Stimulated activated CD4-positive, alpha-beta T cell treated with anti-CD3 and anti-CD28 coated beads, Interleukin-4, amount 100 ng/mL, for 1 hour (primary cell): Measurements from ENCODE around the gene RAB26.
"Not testable (repeated sequence)": the region's sequence is repeated elsewhere in the genome, so short reads cannot be mapped to it uniquely, and the experiment has no call there.

Experiments used
- DNase-seq: peaks from one replicate; pipeline ENCODE4 v3.0.0-alpha.2; 2020

The RAB26 gene

DNA sequence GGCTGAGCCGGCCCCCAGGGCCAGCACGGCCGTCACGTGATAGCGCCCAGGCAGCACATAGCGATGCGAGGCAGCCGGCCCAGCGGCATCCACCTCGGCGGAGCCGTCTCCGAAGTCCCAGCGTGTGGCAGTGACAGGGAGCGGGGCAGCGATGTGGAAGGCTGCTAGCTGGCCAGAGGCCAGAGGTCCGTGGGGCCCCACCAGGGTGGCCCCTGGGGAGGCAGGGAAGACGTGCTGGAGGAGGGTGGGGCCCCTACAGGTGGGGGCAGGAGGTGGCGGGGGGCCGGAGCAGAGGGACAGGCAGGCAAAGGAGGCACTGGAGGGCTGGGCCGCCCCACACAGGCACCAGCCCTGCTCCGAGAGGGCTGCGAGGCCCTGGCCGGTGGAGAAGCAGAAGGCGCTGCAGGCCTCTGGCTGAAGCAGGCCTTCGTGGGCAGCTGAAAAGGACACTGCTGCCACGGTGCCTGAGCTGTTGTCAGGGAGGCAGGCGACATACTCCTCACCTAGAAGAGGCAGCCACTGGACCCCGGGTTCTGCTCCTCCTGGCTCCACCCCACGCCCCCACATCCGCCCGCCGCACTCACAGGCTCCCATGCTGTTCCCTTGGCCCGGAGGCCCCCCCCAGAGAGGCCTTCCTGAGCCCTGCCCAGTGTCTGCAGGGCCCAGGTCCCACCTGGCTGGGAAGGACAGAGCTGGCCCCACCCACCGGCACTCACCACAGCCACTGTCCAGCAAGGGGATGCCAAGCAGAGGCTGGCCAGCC, 30.3 kb upstream of the RAB26 start:
- DNase-seq, result not testable (repeated sequence)

DNA sequence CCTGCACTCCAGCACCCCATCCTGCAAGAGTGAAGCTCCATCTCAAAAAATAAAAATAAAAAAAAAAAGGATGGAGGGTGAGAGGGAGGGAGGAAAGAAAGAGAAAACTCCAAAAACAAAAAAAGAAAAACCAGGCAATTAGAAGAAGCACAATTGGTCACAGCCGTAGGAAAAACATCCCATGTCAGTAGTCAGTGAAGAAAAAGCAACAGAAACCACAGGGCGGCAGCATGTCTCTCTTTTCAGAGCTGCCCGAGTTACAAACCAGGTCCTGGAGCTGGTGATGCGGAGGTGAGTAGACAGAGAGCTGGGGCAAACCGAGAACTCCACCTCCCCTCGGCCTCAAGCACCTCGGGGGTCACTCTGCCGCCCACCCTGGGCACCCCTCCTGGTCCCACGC, 27.1 kb upstream of the RAB26 start:
- peak; percentile 32 for DNase-seq

DNA sequence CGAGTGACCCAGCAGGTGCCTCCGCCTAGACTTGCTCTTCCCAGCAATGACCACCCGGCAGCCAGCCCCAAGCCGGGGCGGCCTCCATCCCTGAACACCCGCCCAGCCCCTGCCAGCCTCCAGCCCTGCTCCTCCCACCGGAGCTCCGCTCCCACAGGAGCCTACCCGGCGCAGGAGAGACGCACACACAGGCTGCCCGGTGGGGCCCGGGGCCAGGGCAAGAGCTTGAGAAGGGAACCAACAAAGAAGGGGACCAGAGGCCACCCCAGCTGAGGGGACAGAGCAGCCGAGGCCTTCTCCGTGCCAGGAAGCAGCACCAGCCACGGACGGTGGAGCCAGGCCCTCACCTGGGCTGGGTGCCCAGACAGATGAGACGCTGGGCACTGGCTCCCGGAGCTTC, 26.6 kb upstream of the RAB26 start:
- DNase-seq, result no peak

DNA sequence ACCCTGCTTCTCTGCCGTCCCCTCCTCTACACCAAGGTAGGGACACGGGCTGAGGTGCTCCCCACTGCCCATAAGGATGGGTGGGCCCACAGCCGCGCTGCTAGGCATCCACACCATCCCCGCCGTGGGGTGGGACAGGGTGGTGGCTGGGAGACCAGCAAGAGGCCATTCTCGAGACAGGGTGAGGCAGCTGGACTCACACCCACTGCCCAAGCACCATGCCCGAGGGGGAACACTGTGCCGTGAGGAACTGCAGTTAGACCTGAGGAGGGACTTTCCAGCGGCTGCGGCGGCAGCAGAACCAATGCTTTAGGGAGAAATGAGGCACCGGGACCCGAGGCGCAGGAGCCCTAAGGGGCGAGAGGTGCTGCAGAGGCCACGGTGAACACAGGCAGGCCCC, 26.0 kb upstream of the RAB26 start:
- DNase-seq, result no peak

DNA sequence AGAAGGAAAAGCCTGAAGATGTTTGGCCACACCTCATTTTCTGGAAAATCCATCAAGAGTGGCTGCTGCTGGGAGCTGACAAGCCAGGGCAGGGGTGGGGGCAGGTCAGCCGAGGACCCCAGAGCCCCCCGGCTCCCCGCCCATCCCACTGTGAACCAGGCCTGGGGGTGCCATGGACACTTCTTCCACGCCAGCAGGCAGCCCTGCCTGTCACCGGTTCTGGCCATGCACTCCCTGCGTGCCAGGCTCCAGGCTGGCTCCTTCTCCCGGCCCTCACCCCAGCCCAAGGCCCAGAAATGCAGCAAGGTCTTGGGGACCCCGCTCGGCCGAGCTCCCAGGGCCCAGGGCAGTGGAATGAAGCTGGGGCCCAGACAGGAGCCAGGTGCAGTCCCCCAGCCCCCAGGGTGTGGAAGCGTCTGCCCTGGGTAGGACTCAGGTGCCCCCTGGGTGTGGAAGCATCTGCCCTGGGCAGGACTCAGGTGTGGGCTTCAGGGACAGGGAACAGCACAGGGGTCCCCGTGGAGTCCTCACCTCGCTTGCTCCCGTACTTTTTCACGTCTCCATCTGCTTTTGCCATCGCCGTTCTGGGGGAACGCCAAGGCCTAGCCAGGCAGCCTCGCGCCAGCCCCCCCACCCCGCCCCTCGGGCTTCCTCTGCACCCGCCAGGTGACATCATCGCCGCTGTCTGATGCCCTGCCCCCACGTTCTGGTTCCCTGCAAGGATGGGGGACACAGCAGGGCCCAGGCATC, 25.3 kb upstream of the RAB26 start:
- DNase-seq, result not testable (repeated sequence)

DNA sequence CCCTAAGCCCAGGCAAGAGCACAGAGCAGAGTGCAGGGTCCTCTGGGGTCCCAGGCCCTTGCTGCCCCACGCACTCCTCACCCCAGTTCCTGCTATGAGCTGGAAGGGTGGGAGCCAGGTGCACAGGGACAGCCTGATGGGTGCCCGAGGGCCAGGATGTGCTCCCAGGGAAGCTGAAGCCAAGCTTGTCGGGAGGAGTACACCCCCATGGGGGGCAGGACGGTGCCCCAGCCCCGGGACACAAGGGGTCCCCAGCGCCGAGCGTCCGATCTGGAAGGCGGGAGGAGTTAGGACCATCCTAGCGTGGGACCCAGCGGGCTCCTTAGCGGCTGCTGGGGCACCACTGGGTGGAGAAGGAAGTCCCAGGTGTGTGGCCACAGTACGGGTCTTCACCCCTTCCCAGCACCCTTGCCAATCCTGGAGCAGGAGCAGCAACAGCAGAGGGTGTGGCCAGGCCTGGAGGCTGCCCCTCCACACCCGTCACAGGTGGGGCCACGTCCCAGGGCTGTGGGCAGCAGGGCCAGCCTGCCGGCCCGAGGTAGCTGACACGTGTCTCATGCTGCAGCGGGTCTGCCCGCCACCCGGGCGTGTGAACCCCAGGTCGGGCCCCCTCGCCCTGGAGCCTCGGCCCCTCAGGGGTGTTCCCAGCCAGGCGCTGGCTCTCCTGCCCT, 24.6 kb upstream of the RAB26 start:
- not testable (repeated sequence) for DNase-seq

DNA sequence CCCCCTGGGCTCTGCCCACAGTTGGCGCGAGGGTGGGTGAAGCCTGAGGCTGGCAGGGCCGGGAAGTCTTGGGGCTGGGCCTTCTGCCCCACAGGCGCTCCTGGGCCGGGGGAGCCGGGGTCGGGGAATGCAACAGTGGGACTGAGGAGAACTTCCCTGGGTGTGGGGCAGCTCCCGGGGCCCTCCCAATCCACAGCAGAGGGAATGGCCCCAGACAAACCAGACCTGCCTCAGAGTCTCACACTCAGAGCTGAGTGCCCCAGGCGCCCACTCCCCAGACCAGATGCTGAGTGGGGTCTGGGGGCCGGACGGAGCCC, 24.1 kb upstream of the RAB26 start:
- DNase-seq, result not testable (repeated sequence)

DNA sequence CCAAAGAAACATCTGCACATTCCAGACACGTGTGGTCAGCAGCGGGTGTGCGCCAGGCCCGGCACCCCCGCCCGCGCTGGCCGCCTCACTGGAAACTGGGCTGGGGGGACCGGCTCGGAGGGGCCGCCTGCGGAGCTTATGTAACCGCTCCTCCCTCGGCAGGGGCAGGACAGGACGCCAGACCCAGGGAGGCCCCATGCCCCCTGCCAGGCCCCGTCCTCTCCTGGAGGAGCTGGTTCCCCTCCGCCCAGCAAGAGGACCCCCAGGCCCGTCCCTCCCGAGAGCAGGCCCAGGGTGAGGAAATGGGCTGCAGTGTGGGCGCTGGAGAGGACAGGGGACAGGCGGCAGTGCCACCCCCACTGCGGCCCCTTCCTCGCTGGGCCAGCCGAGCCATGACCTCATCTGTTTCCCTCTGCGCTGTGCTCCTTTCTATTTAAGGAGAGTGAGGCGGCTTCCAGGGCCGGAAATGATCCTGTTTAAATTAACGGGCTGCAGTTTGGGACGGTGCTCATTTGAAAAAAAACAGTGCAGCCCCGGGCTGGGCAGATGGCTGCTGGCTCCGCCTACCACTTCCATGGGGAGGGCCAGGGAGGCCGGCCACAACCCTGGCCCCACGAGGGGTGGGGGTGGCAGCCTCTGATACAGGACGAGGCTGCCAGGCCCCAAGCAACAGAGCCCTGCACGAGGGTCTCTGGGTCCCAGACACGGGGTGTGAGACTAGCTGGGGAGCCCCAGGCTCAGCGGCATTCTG, 23.6 kb upstream of the RAB26 start:
- not testable (repeated sequence) for DNase-seq

DNA sequence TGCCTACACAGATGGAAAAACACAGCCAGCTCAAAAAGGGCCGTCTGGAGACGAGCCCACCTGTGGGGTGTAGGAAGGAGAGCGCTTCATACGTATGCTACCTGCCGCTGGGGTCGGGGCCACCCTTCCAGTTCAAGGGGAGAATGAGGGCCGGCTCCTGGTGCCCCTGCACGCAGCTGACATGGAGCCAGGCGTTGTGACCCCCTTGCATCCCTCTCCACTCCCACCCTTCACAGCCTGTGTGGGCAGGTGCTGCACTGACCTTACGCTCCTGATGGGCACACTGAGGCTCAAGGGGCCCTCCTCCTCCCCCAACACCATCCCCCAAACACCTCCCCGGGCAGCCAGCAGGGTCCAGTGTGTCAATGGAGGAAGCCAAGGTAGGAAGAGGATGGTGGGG, 22.8 kb upstream of the RAB26 start:
- not testable (repeated sequence) for DNase-seq

DNA sequence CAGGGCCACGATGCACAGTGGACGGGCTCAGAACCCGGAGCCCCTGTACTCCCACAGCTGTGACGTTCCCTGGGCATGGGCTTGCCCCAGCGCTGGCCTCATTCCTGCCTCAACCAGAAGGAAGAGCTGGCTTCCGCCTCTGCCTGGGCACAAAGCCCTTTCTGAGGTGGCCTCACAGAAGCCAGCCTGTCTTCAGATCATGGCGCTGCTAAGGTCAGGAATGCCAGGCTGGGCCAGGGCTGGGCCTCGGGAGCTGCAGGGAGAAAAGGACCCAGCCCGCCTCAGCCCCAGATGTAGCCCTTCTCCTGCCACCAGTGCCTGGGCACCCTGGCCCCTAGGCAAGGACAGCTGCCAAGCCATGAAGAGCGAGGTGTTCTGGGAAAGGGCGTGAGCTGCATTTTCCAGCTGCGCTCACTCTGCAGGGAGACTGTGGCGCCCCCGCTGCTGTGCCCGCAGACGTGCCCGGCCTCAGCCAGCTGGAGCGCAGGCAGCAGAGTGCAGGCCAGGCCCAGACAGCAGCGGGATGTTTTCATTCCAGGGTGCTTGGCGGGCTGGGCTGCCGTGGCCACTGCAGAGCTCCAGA, 22.2 kb upstream of the RAB26 start:
- not testable (repeated sequence) for DNase-seq

DNA sequence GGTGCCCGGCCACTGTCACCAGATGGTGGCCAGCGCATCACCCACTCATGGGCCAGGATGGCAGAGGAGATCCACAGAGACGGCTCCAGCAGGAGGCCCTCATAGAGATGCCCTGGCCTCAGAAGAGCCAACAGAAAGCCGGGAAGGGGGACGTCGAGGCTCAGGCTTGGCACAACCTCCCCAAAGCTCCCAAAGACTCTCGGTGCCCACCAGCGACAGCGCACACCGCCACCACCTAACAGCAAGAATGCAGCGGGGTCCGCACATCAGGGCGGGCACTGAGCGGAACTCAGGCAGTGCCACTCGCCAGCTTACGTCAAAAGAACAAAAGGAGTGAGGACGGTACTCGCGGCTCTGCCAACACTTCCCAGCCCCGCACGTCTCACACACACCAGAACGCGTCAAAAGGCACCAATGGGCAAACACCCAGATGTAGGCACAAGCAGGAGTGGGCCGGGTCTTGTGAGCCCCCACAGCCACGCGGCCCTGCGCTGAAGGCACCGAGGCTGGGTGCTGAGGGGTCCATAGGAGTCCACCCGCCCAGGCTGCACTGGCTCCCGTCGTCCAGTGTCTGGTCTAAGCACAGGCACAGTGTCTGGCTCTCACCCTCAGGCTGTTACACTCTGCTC, 21.4 kb upstream of the RAB26 start:
- DNase-seq, result not testable (repeated sequence)

DNA sequence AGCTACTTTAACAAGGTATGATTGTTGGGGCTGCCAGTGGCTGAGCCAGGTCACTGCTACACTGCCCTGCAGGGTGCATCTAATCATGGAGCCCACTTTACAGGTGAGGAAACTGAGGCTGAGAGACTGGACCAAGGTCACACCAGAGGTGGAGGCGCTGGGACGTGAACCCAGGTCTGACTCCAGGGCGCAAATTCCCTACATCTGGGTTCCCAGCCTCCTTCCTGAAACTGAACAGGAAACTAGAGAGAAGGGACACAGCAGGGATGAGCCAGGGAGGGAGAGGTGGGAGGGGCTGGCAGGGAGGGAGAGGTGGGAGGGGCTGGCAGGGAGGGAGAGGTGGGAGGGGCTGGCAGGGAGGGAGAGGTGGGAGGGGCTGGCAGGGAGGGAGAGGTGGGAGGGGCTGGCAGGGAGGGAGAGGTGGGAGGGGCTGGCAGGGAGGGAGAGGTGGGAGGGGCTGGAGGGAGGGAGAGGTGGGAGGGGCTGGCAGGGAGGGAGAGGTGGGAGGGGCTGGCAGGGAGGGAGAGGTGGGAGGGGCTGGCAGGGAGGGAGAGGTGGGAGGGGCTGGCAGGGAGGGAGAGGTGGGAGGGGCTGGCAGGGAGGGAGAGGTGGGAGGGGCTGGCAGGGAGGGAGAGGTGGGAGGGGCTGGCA, 20.7 kb upstream of the RAB26 start:
- DNase-seq, result not testable (repeated sequence)

DNA sequence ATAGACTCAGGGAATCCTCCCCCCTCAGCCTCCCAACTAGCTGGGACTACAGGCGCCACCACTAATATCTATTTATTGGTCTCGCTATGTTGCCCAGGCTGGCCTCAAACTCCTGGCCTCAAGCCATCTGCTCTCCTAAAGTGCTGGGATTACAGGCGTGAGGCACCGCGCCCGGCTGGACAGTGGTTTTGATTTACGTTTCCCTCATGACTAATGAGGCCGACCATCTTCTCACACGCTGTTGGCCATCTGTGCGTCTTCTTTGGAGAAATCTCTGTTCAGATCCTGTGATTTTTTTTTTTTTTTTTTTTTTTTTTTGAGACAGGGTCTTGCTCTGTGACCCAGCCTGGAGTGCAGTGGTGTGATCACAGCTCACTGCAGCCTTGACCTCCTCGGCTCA, 19.2 kb upstream of the RAB26 start:
- not testable (repeated sequence) for DNase-seq

DNA sequence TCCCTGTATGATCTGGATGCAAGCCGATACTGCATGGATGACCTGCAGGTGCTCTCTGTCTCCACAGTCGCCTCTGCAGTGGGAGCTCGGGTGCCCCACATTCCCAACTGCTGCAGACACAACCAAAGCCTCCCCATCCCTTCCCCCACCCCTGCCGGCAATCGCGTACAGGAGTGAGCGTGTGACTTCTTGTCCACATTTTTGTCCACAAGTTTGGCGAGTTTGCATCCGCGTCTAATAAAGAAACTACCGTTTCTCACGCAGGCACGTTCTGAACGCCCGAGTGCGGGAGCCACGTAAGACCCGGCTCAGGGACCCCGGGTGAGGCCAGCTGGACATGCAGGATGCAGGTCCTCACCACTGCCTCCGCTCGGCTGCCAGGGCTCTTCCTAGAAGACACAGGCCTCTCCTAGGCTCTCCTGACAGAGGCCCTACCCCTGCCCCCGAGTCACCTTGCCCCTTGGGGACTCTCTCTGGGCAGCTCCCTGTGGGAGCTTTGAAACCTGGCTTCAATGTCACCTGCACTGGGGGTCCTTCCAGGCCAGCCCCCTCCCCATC, 18.5 kb upstream of the RAB26 start:
- not testable (repeated sequence) for DNase-seq

DNA sequence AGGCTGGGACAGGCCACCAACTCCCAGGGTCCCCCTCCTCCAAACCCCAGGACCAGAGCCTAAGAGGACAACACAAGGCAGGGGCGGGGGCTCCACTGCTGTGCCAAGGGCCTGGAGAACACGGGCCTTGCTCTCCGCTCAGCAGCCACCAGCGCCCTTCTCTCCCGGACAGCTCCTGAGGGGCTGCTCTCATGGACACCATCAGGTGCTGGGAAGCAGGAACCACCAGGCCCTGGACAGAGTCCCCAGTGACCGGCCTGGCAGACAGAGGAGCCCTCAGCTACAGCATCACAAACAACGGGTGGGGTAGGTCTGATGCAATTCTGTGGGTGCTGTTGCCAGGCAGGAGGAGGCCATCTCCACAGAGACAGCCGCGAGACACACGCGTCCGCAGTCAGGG, 14.6 kb upstream of the RAB26 start:
- DNase-seq, result not testable (repeated sequence)

DNA sequence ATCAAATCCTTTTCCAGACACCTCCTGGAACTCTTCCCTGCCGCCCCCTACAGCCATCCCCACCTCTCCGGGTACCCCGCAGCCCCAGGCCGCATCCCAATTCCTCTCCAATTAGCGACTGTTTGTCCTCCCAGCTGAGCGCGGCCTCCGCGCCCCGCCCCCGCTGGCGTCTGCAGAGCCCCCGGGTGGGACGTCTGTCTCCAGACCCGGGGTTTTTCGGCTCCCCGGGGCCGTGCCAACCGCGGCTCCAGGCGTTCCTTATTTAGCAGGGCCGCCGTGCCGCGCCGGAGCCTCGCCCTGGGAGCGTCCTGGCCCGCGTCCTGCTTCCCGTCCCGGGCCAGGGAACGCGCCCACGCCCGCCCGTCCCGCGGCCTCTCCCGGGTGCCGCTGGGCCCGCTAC, 13.4 kb upstream of the RAB26 start:
- DNase-seq, result peak; percentile 23

DNA sequence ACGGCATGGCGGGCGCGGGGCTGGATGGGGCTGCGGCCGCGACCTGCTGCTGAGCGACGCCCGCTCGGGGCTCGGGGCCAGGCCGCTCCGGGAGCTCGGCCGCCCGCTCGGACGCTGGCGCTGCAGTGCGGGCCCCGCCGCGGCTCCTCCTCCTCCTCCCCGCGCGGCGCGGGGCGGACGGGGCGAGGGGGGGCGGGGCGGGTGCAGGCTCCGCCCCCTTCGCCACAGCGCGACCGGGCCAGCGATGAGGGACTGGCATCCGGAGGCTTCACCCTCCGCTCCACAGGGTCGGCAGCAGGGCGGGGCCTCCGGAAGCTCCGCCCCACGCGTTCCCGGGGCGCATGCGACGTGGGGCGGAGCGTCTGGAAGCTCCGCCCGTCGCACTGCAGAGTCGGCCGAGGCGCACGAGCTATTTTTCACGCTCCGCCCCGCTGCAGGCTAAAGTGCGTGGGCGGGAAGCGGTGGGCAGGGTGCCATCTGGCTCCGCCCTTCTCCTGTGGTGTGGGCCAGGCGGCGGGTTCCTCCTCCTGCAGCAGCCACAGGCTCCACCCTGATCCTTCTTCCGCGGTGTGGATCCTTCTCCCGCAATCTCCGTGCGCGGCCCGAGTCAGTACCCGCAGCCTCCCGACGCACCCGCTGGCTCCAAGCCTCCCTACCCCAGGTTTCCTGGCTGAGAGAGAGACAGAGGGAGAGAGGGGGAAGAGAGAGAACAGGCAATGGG, 12.5 kb upstream of the RAB26 start, which contains the start of gene PKD1:
Gene PKD1, minus strand, starts transcription at position 129 of the 721 bp plus-strand sequence. CDS start 209 bp downstream, outside the sequence.
- peak; percentile 99 for DNase-seq

DNA sequence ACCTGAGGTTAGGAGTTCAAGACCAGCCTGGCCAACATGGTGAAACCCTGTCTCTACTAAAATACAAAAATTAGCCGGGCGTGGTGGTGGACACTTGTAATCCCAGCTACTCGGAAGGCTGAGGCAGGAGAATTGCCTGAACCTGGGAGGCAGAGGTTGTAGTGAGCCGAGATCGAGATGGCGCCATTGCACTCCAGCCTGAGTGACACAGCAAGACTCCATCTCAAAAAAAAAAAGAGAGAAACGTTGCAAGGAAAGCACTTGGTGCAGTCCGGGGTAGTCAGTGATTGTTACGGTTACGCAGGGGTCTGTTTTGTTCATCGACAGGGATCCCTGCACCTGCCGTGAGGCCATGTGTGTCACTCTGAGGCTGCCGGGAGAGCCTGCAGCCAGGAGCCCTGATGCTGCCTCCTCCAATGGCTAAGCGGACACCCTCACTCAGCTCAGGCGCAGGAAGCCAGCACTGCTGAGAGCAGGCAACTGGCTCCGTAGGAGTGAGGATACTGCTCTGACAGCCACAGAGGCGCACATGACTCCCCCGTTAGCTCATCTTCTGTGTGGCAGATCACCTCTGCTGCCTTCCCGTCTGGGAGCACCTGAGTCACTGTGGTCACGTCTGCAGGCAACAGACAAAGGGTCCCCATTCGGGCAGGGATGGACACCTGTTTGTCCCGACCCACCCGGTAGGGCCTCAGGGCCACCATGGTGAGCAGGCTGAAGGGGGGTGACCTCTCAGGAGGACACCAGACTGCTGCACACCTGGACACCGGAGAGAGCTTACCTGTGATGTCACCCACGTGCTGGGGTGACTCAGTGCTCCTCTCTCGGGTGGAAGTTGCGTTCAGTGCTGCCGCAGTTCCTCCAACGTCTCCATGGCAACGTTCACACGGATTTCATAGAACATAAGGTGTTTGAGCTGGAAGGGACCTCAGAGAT, 5.2 kb upstream of the RAB26 start:
- DNase-seq, result no peak

DNA sequence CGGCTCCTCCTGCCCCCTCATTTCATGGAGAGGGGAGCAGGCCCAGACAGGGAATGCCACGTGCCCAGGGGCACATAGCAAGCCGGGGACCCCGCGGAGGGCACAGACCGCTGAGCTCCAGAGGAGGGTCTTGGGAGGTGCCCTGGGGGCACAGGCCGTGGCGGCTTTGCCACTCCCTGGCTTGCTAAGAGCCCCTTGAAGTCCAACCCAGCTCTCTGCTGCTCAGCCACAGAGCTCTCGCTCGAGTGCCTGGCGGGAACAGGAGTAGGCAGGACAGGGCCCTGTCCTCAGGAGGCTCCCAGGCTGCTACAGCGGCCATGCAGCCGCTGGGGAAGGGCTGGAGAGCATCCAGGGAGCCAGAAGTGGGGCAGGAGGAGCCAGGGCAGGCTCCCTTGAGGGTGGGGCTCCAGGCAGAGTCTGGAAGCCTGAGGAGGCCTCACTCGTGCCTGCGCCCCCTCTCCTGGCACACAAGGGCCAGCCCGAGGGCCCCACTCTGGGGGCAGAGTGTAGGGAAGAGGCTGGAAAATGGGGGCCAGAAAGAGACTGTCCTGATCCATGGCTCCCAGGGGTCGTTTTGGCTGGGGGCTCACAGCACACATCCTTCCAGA, 4.4 kb upstream of the RAB26 start:
- no peak for DNase-seq
